GM19395 (cell line): ENCODE results near the gene DCC.

Source experiments
- ATAC-seq: cut with Tn5 transposase; IDR thresholded peaks from one replicate; pipeline ENCODE4 v1.9.1; 2021; ENCODE audit warnings: mild to moderate bottlenecking, moderate library complexity; ENCODE audit not compliant: unreplicated experiment

The DCC gene

DNA sequence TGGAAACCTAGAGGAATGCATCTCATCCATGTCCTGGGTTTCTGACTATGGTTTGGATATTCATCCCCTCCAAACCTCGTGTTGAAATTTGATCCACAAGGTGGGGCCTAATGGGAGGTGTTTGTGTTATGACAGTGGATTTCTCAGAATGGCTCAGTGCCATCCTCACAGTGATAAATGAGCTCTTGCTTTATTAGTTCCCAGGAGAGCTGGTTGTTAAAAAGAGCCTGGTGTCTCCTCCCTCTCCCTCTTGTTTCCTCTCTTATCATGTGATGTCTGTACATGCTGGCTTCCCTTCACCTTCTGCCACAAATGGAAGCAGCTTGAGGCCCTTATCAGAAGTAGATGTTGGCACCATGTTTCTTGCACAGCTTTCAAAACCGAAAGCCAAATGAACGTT, 424.3 kb downstream of the DCC start:
- ATAC-seq = no peak

DNA sequence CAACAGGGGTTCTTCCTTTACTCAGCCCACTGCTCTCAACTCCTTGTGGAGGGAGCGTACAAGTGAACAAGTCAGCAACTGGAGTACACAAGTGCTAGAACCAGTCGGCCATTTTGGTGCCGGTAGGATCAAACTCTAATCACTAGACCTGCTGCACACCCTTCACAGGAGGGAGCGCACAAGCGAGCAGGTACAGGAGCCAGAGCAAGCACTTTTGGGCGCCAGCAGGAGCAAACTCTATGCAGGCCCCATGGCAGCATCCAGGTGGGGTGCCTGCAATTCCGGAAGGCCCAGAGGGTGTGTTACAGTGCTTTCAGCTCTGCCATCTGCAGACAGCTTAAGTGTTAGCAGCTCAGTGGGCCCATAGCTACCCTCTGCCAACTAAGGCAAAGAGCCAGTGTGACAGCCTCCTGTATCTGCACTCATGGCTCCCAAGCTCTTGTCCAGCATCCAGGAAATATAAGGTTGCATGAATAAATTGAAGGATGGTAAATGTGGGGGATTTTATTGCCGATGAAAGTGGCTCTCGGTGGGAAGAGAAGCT, 426.1 kb downstream of the DCC start:
- no peak for ATAC-seq

DNA sequence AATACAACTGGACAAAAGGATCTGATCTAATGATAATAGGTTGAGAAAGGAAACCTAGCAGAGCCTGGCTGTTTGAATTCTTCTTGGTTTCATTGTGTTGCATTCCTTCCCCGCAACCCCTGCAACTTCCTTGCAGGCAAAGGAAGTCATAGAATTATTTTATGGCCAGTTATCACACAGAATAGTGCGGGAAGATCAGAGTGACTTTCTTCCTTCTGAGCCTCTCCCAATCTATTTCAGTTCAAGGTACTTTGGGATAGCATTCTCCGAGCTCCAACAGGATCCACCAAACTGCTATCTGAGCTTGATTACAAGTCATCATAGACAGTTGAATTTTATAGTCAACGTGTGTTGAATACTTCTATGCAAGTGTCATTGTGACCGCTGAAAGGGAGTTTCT, 441.1 kb downstream of the DCC start:
- no peak for ATAC-seq

DNA sequence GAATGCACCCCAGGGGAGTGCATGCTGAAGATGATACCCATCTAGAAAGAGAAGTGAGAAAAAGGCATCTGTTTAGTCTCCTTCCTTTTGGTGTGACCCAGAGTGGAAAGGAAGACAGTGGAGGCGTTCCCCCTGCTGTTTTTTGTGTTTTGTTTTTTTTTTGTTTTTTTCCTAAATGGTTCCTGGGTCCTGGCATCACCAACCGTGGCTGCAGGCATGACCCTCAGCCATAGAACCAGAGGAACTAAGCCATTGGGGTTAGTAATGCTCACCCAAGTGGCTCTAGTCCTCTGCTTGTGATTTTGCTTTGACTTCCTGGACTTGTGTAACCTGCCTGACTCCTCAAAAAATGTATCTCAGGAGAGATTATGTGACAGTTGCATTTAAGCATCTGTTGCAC, 451.3 kb downstream of the DCC start:
- ATAC-seq = no peak

DNA sequence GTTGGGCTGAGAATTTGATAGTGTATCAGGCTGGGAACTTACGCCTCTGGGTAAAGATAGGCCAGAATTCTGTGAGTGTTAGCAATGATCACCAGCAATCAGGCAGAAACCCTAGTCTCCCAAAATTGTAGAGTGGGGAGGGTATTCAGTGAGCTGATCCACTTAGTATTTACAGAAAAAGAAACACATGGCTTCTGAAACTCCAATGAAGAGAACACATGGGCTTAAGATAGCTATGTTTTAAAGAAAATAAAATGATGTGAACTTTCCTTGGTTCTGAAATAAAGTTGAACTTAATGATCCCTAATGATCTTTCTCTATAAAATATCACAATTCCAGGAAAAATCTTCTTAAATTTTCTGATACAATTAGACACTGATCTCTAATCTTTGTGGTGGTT, 472.8 kb downstream of the DCC start:
- no peak for ATAC-seq

DNA sequence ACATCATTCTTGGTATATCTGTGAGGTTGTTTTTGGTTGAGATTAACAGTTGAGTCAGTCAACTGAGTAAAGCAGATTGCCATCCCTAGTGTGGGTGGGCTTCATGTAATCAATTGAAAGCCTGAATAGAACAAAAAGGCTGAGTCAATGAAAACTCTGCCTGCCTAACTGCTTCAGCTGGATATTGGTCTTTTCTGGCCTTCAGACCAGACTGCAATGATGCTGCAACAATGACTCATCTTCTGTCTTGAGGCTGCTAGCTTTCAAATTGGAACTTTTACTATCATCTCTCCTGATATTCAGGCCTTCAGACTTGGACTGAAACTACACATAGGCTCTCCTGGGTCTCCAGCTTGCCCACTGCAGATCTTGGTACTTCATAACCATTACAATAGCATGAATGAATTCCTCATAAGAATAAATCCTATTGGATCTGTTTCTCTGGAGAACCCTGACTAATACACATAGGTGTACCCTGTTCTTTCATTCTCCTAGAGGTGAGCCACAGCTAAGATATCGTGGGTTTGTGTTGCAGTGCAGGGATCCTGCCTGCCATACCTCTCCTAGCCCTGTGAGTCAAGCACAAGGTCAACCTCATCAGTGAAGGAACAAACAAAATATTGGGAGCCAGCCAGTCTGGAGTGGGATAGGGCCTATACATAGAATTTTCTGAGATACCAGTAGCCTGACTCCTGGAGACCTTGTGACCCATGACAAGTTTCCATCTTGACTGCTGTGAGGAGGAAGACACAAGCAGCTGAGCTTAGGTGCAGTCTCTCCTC, 473.8 kb downstream of the DCC start:
- ATAC-seq = no peak

DNA sequence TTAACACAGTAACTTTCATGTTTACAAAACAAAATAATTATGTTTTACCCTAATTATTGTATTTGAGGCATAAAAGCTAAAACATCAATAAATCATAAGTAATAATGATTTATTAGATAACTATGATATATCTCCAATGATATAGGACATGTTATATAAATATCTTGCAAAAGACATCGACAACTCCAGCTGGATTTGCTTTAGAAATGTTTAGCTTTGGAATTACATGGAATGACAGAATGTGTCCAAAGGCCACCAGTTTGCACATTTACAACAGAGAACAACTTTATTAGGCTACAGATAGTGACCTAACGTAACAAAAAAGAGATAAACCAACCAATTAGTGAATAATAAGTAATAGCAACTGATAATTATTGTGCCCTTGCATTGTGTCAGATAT, 475.7 kb downstream of the DCC start:
- ATAC-seq = no peak

DNA sequence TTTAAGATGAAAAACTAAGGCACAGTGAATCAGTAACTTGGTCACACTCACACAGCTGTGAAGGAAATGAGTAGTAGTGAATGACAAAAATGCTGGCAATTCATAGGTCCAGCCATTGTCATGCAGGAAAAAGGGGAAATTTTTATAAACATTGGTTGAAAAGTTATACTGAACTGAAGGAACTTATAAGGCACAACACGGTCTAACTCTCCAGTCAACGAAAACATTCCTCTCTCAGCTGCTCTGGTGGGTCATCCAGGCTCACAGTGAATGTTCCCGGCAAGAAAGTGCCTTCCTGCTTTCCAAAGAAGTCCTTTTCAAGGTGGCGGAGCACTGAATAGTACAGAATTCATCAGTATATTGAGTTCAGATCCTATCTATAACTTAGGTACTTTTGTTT, 476.1 kb downstream of the DCC start:
- ATAC-seq = no peak

DNA sequence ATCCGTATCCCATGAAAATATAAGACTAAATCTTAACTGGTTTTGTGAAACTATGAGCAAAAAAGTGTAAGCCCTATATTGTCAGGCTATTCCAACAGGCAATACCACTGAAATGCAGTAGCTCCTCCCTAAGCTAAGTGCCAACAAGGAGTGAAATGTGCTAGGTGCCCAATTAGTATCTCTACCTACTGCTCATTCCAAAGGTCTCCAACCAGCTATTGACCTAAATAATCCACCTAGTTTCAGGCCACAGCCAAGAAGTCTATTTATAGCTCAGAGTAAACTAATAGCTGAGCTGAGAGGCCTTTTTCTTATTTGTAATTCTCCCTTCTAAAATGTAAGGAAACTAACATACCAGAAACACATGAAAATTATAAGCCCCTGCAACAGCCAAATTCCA, 482.2 kb downstream of the DCC start:
- ATAC-seq = no peak

DNA sequence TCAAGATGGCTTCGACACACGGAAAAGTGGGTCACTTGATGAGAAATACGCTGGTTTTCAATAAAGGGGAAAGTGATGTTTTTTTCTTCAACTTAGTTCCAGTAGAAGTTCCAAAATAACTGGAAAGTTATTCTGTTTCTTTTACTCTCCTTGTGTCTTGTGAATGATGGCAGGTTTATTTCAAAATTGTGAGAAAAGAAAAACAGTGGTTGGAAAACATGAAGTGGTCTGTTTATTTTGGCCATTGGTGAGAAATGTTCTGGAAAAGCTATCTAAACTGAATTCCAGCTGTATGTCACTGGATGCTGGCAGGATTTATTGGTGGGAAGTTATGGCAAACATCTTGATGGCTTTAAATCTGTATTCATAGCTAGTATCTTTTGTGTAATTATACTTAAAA, 484.1 kb downstream of the DCC start:
- no peak for ATAC-seq

DNA sequence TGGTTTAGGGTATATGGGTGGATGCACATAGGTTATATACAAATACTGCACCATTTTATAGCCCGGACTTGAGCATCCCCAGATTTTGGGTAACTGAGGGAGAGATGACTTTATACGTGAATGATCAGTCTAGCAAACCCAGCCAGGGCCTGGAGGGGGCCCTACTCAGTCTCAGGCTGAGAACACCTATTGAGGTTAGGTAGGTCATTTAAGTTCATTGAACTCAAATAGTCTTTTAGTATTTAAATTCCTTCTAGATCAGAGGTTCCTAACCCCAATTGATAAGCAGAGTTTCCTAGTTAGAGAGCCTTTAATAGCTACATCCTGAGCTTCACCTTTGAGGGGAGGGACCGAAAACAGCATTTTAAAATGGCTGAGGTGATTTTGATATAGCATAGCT, 487.0 kb downstream of the DCC start:
- no peak for ATAC-seq

DNA sequence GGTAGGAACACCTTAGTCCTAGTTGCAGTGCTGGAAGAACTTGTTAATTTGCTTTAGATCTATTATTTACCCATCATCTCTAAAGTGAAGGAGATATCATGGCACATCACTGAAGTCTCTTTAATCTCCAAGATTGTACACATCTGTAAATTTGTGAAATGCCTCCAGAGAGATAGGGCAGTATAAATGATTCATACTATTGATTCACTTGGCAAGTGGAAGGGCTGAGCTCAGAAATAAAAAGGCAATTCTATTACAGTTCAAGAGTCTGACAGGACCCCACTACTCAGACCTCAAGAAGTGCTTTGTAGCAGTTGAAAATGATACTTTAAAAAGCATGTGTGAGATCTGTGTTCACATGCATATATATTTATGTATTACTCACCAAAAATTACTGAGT, 489.3 kb downstream of the DCC start:
- ATAC-seq = no peak

DNA sequence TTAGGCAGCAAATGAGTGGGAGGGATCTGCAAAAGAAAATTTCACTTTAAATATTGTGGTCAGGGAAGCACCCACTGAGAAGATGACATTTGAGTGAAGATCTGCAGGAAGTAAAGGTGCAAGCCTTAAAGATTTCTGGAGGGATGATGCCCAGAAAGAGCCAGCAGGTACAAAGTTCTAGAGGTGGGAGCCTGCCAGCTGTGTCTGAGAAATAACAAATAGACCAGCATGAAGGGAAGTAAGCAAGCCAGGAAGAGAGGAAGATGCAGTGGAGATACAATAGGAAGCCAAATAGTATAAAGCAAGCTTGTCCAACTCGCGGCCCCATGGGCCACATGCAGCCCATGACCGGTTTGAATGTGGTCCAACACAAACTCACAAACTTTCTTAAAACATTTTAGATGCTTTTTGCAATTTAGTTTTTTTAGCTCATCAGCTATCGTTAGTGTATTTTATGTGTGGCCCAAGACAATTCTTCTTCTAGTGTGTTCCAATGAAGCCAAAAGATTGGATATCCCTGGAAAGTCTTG, 489.9 kb downstream of the DCC start:
- no peak for ATAC-seq

DNA sequence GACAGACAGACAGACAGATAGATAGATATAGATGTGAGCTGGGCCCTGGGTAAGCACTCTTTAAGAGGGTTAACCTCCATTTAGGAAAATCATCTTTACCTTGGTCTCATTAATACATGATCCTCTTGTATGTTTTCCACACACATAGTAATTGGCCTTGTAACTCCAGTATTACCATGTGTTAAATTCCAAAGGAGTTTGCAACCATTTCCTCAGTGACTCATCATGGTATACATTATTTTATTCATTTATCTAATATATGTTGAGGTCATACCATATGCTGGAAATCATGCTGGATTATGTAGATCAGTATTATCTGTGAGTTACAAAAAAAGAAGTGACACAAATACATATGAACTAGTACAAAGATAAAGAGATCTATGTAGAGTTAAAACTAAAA, 504.3 kb downstream of the DCC start:
- ATAC-seq = no peak

DNA sequence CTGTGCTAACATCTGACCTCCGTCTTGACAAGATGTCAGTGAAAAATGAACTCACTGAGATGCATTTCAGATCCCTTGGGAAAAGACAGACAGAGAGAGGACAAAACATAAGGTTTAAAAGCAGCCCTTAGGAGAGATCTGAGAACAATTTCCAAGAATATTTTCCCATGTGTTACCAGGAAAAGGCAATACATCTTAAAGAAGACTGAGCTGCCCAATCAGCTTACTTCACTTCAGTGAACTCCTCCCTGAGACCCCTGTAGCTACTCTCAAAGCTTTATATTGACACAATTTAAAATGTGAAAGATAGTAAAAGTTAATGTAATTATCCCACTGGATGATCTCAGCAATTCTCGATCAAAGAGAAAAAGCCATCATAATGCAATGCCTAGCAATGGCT, 505.0 kb downstream of the DCC start:
- no peak for ATAC-seq

DNA sequence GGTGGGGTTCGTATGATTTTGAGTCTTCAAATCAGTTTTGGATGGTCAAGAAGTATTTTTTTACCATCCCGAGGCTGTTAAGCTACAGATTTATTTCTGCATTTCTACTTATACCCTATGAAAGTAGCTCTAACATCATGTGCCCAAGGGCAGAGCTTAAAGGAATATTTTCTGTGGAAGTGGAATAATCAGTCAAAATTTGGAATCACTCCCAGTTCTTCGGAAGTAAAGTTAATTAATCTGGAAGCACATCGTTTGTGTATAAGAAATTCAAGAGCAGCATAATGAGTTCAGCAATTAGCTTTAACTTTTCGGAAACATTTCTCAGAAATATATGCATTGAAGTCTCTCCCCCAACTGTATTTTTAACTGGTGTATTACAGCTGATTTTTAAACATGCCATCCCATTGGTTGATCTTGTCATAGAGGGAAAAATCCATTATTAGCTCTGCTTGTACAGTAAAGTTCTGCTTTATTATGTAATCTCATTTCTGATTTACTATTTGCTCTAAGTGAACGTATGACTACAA, 510.1 kb downstream of the DCC start:
- ATAC-seq = no peak

DNA sequence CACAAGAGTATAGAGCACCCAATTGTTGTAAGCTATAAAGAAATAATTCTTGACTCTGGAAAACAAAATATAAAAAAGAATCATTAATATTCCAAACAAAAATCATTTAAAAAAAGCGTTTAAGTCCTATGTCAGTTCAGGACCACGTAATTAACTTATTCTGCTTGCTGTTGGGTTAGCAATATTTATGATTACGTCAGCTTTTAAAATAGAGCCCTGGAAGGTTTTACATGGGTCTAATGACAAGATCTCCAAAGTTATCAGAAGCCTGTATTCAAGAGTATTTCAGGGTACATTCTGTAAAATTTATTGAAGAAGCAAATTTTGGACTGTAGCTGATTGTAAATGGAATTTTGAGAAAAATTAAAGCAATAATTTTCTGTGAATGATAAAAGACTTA, 521.6 kb downstream of the DCC start:
- no peak for ATAC-seq

DNA sequence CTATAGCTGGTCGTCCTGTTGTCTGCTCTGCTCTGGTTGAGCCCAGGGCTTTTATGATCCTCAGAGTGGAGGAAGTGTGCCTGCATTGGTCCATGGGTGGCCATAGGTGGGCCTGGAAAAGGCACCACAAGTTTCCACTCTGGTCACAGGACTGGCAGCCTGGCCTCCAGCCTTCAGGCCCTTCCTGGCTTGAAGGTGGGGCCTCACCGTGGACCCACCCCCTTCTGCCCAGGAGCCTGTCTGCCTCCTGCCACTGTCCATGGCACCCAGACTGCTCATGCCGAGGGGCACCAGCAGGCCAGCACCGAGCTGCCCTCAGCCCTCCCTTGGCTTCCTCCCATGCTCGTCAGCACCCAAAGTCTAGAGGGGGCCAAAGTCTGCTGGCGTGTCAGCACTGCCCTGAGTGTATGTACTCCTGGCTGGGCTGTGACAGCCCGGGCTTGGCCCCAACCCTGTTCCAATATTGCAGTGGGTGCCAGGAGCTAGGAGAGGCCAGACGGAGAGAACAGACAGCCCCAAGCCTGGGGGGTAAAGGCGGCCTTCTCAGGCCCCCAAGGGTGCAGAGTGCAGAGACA, 529.4 kb downstream of the DCC start:
- no peak for ATAC-seq

DNA sequence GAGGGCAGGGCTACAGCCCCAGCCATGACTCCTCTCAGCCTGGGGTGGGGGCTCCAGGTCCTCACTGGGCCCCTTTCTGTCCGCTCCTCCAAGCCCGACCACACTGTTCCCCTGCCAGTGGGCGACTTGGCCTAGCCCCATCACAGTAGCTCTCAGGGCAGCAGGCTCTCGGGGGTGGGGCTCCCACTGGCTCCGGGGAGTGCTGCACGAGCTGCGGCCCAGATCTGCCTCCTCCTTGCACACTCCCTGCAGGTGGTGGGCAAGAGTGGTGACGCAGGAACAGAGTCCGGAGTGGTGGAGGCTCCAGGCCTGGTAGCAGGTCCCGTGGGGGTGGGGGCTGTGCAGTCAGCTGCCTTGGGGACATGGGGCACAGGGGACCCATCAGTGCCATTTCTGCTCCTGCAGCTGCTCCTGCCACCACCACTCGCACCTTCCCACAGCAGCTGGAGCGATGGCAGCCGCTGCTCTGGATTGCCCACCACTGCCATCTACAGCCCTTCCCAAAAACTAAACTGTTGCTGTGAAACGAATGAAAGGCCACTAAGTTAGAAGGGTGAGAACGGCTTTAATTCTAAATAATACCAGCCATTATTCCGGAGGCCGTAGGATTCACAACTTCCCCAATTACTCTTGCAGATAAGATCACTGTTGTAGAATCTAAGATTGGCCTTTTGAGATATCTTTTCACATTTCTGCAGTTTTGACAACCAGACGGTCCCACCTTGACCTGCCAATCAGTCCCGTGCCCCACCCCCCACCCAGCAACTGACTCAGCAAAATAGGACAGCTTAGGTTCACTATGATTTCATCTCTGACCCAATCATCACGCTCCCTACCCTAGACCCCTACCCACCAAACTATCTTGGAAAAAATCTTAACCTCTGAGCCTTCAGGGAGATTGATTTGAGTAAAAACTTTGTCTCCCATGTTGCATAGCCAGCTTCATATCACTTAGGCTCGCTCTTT, 530.2 kb downstream of the DCC start:
- ATAC-seq = no peak

DNA sequence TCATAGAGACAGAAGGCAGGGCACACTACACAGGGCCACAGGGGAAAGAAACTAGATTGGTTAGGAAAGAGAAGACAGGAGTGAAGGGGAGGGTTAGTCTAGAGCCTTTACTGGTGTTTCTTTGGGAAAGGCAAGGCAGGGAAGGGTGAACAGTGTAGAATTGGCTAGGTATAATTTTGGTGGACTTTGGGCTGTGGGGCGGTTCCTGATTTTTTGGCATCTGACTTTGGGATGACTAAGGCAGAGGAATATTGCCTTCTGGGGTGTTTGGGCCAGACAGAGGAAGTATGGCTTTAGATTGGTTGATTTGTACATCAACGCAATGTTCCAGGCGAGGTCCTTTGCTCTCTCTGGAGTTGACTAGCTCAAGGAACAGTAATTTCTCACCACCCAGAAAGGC, 534.8 kb downstream of the DCC start:
- no peak for ATAC-seq

DNA sequence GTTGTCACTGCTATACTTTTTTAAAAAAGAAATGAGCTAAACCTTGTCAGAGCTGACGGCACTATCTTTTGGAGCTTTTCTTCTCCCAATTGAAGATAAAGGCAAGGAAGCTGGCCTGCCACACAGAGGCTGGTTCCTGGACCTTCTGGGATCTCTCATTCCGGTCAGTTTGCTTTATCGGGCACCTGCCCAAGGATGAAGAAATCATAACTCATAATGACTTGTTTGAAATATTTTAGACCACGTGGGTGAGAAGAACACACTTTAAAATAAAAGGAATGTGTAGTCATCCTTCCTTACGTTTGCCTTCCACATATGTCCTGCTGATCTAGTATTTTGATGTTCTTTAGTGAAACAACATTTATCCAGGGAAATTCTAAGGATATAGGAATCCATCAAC, 535.7 kb downstream of the DCC start:
- ATAC-seq = no peak
